Testis (tissue), 2 donors: Measurements from ENCODE around the gene CD96.

Source experiments
- CTCF ChIP-seq, 3 experiments: fragments of 450-650 bp in 2 of 3; fragments of 200-600 bp in 1 of 3; sonication (generic) in 1 of 3; IDR thresholded peaks; one replicate each; pipeline ENCODE4 v1.5.1; 2016 to 2019; ENCODE audit warnings: antibody characterized with exemption in 3 of 3, mild to moderate bottlenecking in 2 of 3, moderate library complexity in 1 of 3
- POLR2A ChIP-seq: fragments of 450-650 bp; IDR thresholded peaks from one replicate; pipeline ENCODE4 v1.6.1; 2017; ENCODE audit warnings: antibody characterized with exemption, mild to moderate bottlenecking, moderate library complexity

DNA sequence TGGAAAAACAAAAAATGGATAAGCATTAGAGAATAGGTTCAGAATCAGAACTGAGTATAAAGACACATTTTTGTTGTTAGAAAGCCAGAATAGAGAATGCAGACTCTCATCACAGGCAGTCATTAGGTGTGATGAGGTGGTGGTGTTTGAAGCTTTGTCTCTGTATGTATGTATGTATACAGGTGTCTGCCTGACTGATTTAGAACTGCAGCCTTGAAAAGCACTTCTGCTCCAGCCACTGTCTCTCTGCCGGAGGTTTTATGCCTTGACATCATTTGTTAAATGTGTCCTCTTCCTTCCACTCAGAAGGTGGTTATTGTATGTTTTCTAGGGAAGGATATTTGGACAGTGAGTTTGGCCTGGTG, 133.8 kb downstream of the CD96 start:
- TF ChIP-seq POLR2A (no peak), CTCF (IDR thresholded peaks at IDR 0.05) (no peak)
